Cardiac fibroblast (primary cell): ENCODE measurements around the gene CCDC148.

Experiments used
- DNase-seq, 2 donors: peaks; one replicate each; pipeline versions ENCODE4 v3.0.0 to v3.0.0-alpha.2; 2010; ENCODE audit warnings: low read depth in 2 of 2
- H3K4me3 ChIP-seq, 2 donors: replicated peaks in 1 of 2; 1 replicate in 1 of 2; 2 replicates in 1 of 2; pipeline ENCODE4 v1.5.1; 2011; ENCODE audit warnings: low read depth in 2 of 2, low read length in 2 of 2, mild to moderate bottlenecking in 2 of 2, moderate library complexity in 1 of 2
- CTCF ChIP-seq: IDR thresholded peaks from one replicate; pipeline ENCODE4 v1.5.1; 2011; ENCODE audit warnings: low read depth, mild to moderate bottlenecking, low read length, inconsistent platforms

Gene CCDC148

DNA sequence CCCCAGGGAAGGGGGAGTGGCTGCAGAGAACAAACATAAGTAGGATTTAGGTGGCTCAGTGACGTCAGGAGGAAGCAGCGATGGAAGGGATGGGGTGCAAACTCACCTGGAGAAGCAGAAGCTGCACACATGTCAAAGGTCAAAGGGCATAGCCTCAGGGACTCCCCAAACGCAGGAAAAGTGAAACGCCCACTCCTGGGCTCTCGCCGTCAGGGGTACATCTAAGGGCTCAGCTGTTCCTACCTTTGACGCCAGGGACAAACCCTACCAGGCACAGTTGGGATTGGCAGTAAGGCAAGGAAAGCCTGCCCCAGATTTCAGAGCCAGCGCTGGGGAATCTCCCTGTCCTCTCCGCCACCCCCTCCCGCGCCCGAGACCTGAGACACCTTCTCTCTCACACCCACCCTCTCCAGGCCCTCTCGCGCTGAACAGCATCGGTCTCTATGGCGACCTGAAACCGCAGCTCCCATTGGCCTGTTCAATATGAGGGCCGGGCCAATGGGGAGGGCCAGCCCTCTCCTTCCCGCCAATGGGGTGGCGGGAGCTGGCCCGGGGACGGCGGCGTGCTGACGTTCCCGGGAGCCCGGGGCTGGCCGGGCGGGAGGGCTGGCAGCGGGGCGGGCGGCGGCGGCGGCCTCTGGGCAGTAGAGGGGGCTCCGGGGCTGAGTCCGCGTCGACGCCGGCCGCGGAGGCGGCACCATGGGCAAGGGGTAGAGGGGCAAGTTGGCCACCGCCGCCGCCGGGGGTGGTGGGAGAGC, at the start of gene CCDC148, which contains the start of gene PKP4:
Gene CCDC148 (minus strand): TSS at position 445 of the 758 bp plus-strand sequence. CDS start 314 bp downstream, at position 131.
Gene PKP4 (plus strand): TSS at position 644 of the 758 bp plus-strand sequence. CDS start 76,233 bp downstream, outside the sequence.
- TF ChIP-seq CTCF = peak; percentile 36
- H3K4me3 ChIP-seq = peak within 1 kb of the TSS; percentile 92 to 93
- DNase-seq = peak; percentile 88 to 93

DNA sequence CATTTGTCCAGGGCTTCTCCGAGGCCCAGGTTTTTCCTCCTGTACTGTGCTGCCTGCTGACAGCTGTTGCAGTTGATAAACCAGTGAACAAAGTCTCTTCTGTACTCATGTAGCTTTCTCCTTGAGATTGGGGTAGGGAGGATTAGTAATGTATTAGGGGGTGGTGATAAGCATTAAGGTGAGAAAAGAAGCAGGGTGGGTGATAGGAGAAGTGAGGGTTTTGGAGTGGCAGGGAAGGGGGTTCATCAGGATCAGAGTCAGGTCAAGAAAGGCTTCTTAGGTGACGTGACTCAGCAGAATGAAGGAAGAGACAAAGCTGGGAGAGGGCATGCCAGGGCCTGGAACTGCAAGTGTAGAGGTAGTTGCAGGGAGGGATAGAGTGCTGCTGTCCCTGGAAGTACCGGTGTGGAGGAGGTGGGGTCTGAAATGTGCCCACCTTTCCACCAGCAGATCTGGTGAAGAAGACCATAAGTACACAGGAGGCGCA, 48.9 kb upstream of the CCDC148 start:
- TF ChIP-seq CTCF = no peak
- no peak for DNase-seq
- H3K4me3 ChIP-seq = no peak overlapping the region

DNA sequence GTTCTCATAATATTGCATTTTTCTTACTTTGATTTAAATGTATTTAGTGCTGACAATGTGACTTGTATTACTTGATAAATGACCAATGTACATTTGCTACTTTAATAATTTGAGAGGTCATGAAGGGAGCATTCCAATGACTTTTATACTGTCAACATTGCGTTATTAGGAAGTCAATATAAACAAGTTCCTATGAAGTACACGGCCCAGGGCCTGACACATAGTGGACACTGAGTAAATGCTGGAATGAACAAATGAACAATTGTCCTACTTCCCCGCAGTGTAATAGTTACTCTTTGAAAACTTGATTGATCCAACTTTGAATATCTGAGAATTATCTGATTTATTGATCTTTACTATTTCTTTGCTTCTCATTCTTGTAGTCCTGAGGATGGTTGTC, 47.5 kb upstream of the CCDC148 start:
- no peak for DNase-seq
- TF ChIP-seq CTCF = no peak
- H3K4me3 ChIP-seq = no peak overlapping the region

GRCh38 chr2:158502974-158503373, 46.4 kb upstream of the CCDC148 start:
- H3K4me3 ChIP-seq = no peak overlapping the region
- no peak for TF ChIP-seq CTCF
- peak; percentile 61 to 67 for DNase-seq

- DNase-seq = no peak
- H3K4me3 ChIP-seq = no peak overlapping the region
- TF ChIP-seq CTCF = no peak
Observed at GRCh38 chr2:158501301-158501700, 44.7 kb upstream of the CCDC148 start.

DNA sequence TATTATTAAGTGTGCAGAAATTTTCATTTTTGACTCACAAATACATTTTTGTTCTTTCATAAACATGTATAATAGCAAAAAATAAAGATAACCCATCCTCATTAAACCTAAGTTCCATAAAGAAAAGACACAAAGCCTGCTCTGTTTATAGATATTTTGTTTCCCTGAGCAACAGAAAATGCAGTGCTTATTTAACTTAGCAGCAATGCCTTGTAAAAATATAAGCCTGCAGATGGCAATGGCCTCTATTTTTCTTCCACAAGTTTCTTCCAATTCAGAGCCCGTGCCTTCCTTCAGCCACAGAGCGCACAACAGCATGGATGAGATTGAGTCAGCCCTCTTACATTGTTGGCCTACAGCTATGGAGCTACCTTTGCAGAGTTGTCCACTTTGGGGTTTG, 43.8 kb upstream of the CCDC148 start:
- DNase-seq = no peak

More for the DNA sequence above, 43.8 kb upstream of the CCDC148 start:
- H3K4me3 ChIP-seq = no peak overlapping the region
- no peak for TF ChIP-seq CTCF
